Lung (tissue), 12 donors: ENCODE data around the gene PABPN1. TPM values are rescaled to one million over a fixed set of nuclear protein-coding genes. Genes with fewer than 3 reads are reported as not detected.

Source experiments
- ATAC-seq: fragments of 200-7000 bp; cut with Tn5 transposase; one replicate; pipeline ENCODE4 v1.9.1; 2020; ENCODE audit warnings: moderate number of reproducible peaks; ENCODE audit not compliant: insufficient read depth, low FRiP score
- DNase-seq, 3 donors: peaks; one replicate each; pipeline ENCODE4 v3.0.0-alpha.2; 2013 to 2017
- H3K27ac ChIP-seq, 2 donors: one replicate each; pipeline ENCODE4 v1.5.1; 2013; ENCODE audit warnings: mild to moderate bottlenecking in 2 of 2, moderate library complexity in 2 of 2, control low read depth in 1 of 2, inconsistent platforms in 1 of 2, low read depth in 1 of 2, low read length in 1 of 2
- H3K27me3 ChIP-seq, 3 donors: one replicate each; pipeline ENCODE4 v1.5.1; 2013; ENCODE audit warnings: low read length in 2 of 3; ENCODE audit not compliant: control insufficient read depth in 3 of 3, insufficient read depth in 3 of 3
- H3K36me3 ChIP-seq, 4 donors: one replicate each; pipeline ENCODE4 v1.5.1; 2013; ENCODE audit warnings: low read length in 4 of 4, mild to moderate bottlenecking in 1 of 4, moderate library complexity in 1 of 4; ENCODE audit not compliant: control insufficient read depth in 4 of 4, insufficient read depth in 4 of 4
- H3K4me1 ChIP-seq, 5 donors: one replicate each; pipeline ENCODE4 v1.5.1; 2013; ENCODE audit warnings: low read length in 5 of 5, mild to moderate bottlenecking in 2 of 5, moderate library complexity in 1 of 5; ENCODE audit not compliant: control insufficient read depth in 5 of 5, insufficient read depth in 5 of 5
- H3K4me3 ChIP-seq: one replicate; pipeline ENCODE4 v1.5.1; 2013; ENCODE audit warnings: mild to moderate bottlenecking, control low read depth, moderate library complexity
- H3K9ac ChIP-seq, 2 donors: one replicate each; pipeline ENCODE4 v1.5.1; 2013; ENCODE audit warnings: low read length in 2 of 2, control low read depth in 1 of 2; ENCODE audit not compliant: insufficient read depth in 1 of 2
- H3K9me3 ChIP-seq, 4 donors: one replicate each; pipeline ENCODE4 v1.5.1; 2013; ENCODE audit warnings: low read length in 3 of 4, mild to moderate bottlenecking in 1 of 4, moderate library complexity in 1 of 4; ENCODE audit not compliant: control insufficient read depth in 4 of 4, insufficient read depth in 3 of 4
- CTCF ChIP-seq: IDR thresholded peaks from 2 replicates; pipeline ENCODE4 v1.5.1; 2012; ENCODE audit warnings: mild to moderate bottlenecking; ENCODE audit errors: control extremely low read depth, extremely low read depth
- WGBS, 2 donors: extraction: QIAGEN DNeasy Blood & Tissue Kit; methylation state at CpG; one replicate each; pipeline ENCODE4 v1.1.7; 2013; 5-methylcytosine and 5-hydroxymethylcytosine counted together
- polyA plus RNA-seq, 2 donors: library from polyadenylated mRNA; stranded (reverse); fragments of 200-250 nt; gene quantifications; one replicate each; pipeline ENCODE4 v1.2.1, GENCODE V29; 2013
- total RNA-seq, 2 donors: library from RNA; depleted of rRNA in 1 of 2; stranded (reverse); fragments of >200 nt in 1 of 2; gene quantifications; one replicate each; pipeline ENCODE4 v1.2.1, GENCODE V29; 2014 to 2021
- donor health status: control.
- donor health status: control.
- donor health status: Bipolar disorder and iron deficiency.
- donor health status: healthy.
- donor health status: DM: yes; HTN: yes; CAD: no.

Gene PABPN1
- total and polyA plus RNA-seq, 4 donors = 66.0 to 183 (median 103) TPM

GRCh38 chr14:23346693-23347405 lies 25.6 kb downstream of the PABPN1 start:
- no peak for ATAC-seq
- 89 to 93% methylated on average over 25 to 27 of the region's 27 CpGs for WGBS, 2 donors
- no peak for TF ChIP-seq CTCF
- no peak overlapping the region for H3K27ac ChIP-seq
- H3K9me3 ChIP-seq = no peaks in the 10 kb centered on the region
- H3K36me3 ChIP-seq = peaks cover 0 to 4% (median under 1%) of the 10 kb centered on the region in 4 donors
- no peak for DNase-seq
- no peaks in the 10 kb centered on the region for H3K27me3 ChIP-seq
- H3K9ac ChIP-seq = no peak overlapping the region
- H3K4me1 ChIP-seq = peaks cover 0 to 5% (median 3%) of the 10 kb centered on the region in 5 donors
- H3K4me3 ChIP-seq = no peak overlapping the region

- TF ChIP-seq CTCF = no peak
- Histone ChIP-seq H3K27me3 (no peaks in the 10 kb centered on the region), H3K27ac (no peak overlapping the region), H3K4me1 (peaks cover 0 to 10% (median 6%) of the 10 kb centered on the region in 5 donors), H3K36me3 (peaks cover 0 to 4% (median under 1%) of the 10 kb centered on the region in 4 donors), H3K9ac (no peak overlapping the region), H3K4me3 (no peak overlapping the region), H3K9me3 (no peaks in the 10 kb centered on the region)
- DNase-seq = no peak
- ATAC-seq = no peak
- 95 to 97% methylated on average over 19 of the region's 19 CpGs for WGBS, 2 donors
Measured at GRCh38 chr14:23347406-23348296, 26.4 kb downstream of the PABPN1 start.

GRCh38 chr14:23348297-23348655 lies 27.0 kb downstream of the PABPN1 start:
- DNase-seq = no peak
- Histone ChIP-seq H3K36me3 (peaks cover 0 to 4% (median under 1%) of the 10 kb centered on the region in 4 donors), H3K9me3 (no peaks in the 10 kb centered on the region), H3K4me1 (peaks cover 0 to 10% (median 6%) of the 10 kb centered on the region in 5 donors), H3K27me3 (no peaks in the 10 kb centered on the region), H3K4me3 (no peak overlapping the region), H3K9ac (no peak overlapping the region), H3K27ac (no peak overlapping the region)
- ATAC-seq = no peak
- no peak for TF ChIP-seq CTCF
- WGBS, 2 donors = 86 to 92% methylated on average over 6 of the region's 6 CpGs
